HG03442 (cell line): ENCODE data around the gene CCDC192.

Experiments
- ATAC-seq: cut with Tn5 transposase; IDR thresholded peaks from one replicate; pipeline ENCODE4 v1.9.1; 2021; ENCODE audit warnings: mild to moderate bottlenecking, moderate library complexity; ENCODE audit not compliant: unreplicated experiment

Gene CCDC192

GRCh38 chr5:127872494-127872893, 169.3 kb downstream of the CCDC192 start:
- ATAC-seq, result no peak

GRCh38 chr5:127875235-127876021, 172.2 kb downstream of the CCDC192 start:
- peak; percentile 82 for ATAC-seq

- no peak for ATAC-seq
These were observed 173.2 kb downstream of the CCDC192 start for GRCh38 chr5:127876384-127876783.

GRCh38 chr5:127878174-127878750, 175.1 kb downstream of the CCDC192 start:
- no peak for ATAC-seq

GRCh38 chr5:127884416-127884815, 181.2 kb downstream of the CCDC192 start:
- no peak for ATAC-seq

- ATAC-seq, result no peak
These were observed 182.0 kb downstream of the CCDC192 start for GRCh38 chr5:127885176-127885575.

GRCh38 chr5:127886081-127886480, 182.9 kb downstream of the CCDC192 start:
- no peak for ATAC-seq

GRCh38 chr5:127887282-127887681, 184.1 kb downstream of the CCDC192 start:
- no peak for ATAC-seq

- no peak for ATAC-seq
These were observed 188.8 kb downstream of the CCDC192 start for GRCh38 chr5:127891942-127892341.

- ATAC-seq, result no peak
These were observed 189.4 kb downstream of the CCDC192 start for GRCh38 chr5:127892467-127893207.

GRCh38 chr5:127893232-127893631, 190.0 kb downstream of the CCDC192 start:
- no peak for ATAC-seq

- ATAC-seq, result no peak
These were observed 191.3 kb downstream of the CCDC192 start for GRCh38 chr5:127894461-127894860.

- ATAC-seq, result no peak
These were observed 195.5 kb downstream of the CCDC192 start for GRCh38 chr5:127898551-127899213.

GRCh38 chr5:127899214-127899610, 196.0 kb downstream of the CCDC192 start:
- no peak for ATAC-seq

- no peak for ATAC-seq
These were observed 203.5 kb downstream of the CCDC192 start for GRCh38 chr5:127906562-127907204.

GRCh38 chr5:127907907-127908306, 204.7 kb downstream of the CCDC192 start:
- ATAC-seq, result no peak

- ATAC-seq, result peak; percentile 87
These were observed 205.9 kb downstream of the CCDC192 start for GRCh38 chr5:127909066-127909465.

GRCh38 chr5:127909821-127910220, 206.6 kb downstream of the CCDC192 start:
- ATAC-seq, result no peak

- no peak for ATAC-seq
These were observed 207.2 kb downstream of the CCDC192 start for GRCh38 chr5:127910307-127910956.

GRCh38 chr5:127911619-127912018, 208.4 kb downstream of the CCDC192 start:
- no peak for ATAC-seq
